MM.1S (cell line): ENCODE measurements around the gene IL20RB.

Experiments
- DNase-seq: peaks from one replicate; pipeline ENCODE4 v3.0.0-alpha.2; 2015
- H2AFZ ChIP-seq: fragments of 300-600 bp; sonication (generic); 2 replicates; pipeline ENCODE4 v1.6.0; 2016; ENCODE audit warnings: antibody characterized with exemption, low read length
- H3F3A ChIP-seq: fragments of 300-600 bp; sonication (generic); 2 replicates; pipeline ENCODE4 v1.6.1; 2016; ENCODE audit warnings: mild to moderate bottlenecking, antibody characterized with exemption, low read length, moderate library complexity, mixed read lengths; ENCODE audit not compliant: insufficient read depth
- H3K27ac ChIP-seq: fragments of 300-600 bp; sonication (generic); 2 replicates; pipeline ENCODE4 v1.5.1; 2016; ENCODE audit warnings: mild to moderate bottlenecking, low read length
- H3K27me3 ChIP-seq: fragments of 300-600 bp; sonication (generic); replicated peaks from 2 replicates; pipeline ENCODE4 v1.6.0; 2016; ENCODE audit warnings: low read length; ENCODE audit not compliant: insufficient read depth
- H3K36me3 ChIP-seq: fragments of 300-600 bp; sonication (generic); replicated peaks from 2 replicates; pipeline ENCODE4 v1.6.1; 2016; ENCODE audit warnings: mild to moderate bottlenecking, low read length, mixed read lengths; ENCODE audit not compliant: insufficient read depth
- H3K4me1 ChIP-seq: fragments of 300-600 bp; sonication (generic); 2 replicates; pipeline ENCODE4 v1.6.1; 2016; ENCODE audit warnings: low read length, mixed read lengths
- H3K4me2 ChIP-seq: fragments of 300-600 bp; sonication (generic); 2 replicates; pipeline ENCODE4 v1.6.0; 2016; ENCODE audit warnings: low read depth, low read length
- H3K4me3 ChIP-seq: fragments of 300-600 bp; sonication (generic); 2 replicates; pipeline ENCODE4 v1.5.1; 2016; ENCODE audit warnings: low read length, mixed read lengths
- H3K79me2 ChIP-seq: fragments of 300-600 bp; sonication (generic); 2 replicates; pipeline ENCODE4 v1.6.1; 2016; ENCODE audit warnings: mixed run types, low read length, mixed read lengths
- H3K9ac ChIP-seq: fragments of 300-600 bp; sonication (generic); 2 replicates; pipeline ENCODE4 v1.6.1; 2016; ENCODE audit warnings: low read length, mixed read lengths
- H3K9me2 ChIP-seq: fragments of 300-600 bp; sonication (generic); replicated peaks from 2 replicates; pipeline ENCODE4 v1.6.1; 2016; ENCODE audit warnings: mild to moderate bottlenecking, low read length, mixed read lengths; ENCODE audit not compliant: insufficient read depth
- H3K9me3 ChIP-seq: fragments of 300-600 bp; sonication (generic); replicated peaks from 2 replicates; pipeline ENCODE4 v1.6.1; 2016; ENCODE audit warnings: mild to moderate bottlenecking, low read length, mixed read lengths; ENCODE audit not compliant: insufficient read depth
- H4K20me1 ChIP-seq: fragments of 300-600 bp; sonication (generic); 2 replicates; pipeline ENCODE4 v1.6.1; 2016; ENCODE audit warnings: mild to moderate bottlenecking, low read length, moderate library complexity, mixed read lengths; ENCODE audit not compliant: insufficient read depth
- EZH2 ChIP-seq: fragments of 300-600 bp; sonication (generic); optimal IDR thresholded peaks from 2 replicates; pipeline ENCODE3; 2017; ENCODE audit warnings: low read depth, mild to moderate bottlenecking, antibody characterized with exemption, low read length, mixed read lengths
- EZH2phosphoT487 ChIP-seq: fragments of 300-600 bp; sonication (generic); IDR thresholded peaks from 2 replicates; pipeline ENCODE4 v1.6.1; 2018; ENCODE audit warnings: antibody characterized with exemption, low read length
- TF ChIP-seq, protein P1 (sequence below): fragments of 300-600 bp; sonication (generic); IDR thresholded peaks from 2 replicates; pipeline ENCODE4 v1.5.1; 2016; ENCODE audit warnings: antibody characterized with exemption, low read length, mixed read lengths

IL20RB gene

DNA sequence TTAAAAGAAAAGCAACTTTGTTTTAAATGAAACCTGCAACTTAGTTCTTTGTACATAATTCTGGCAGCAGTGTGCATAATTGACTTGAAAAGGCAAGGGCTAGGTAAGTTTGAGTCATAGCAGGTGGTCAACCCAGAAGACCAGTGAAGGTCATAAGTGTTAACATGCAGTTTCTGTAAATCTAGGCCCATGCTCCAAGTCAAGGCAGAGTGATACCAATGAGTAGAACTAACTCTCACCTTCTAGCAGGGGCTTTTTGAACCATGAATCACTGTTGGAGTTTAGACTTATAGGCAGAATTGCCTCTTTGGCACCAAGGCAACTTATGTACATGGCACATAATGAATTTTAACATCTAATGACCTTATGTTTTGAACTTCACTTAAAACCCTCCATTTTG lies 29.5 kb upstream of the IL20RB start:
- peaks cover 3% of the 10 kb centered on the region; the same call in 1 of the 2 replicates for H3K4me1 ChIP-seq
- no peak overlapping the region for H3K9ac ChIP-seq
- H3K9me2 ChIP-seq, result no peaks in the 10 kb centered on the region
- DNase-seq, result no peak
- H4K20me1 ChIP-seq, result no peaks in the 10 kb centered on the region; the same call in 1 of the 2 replicates
- H3K4me3 ChIP-seq, result no peak overlapping the region
- H3K79me2 ChIP-seq, result peaks cover 20% of the 10 kb centered on the region; the same call in 1 of the 2 replicates
- no peak overlapping the region for H3K4me2 ChIP-seq
- H3F3A ChIP-seq, result no peaks in the 10 kb centered on the region
- H3K27me3 ChIP-seq, result no peaks in the 10 kb centered on the region
- no peak overlapping the region for H3K27ac ChIP-seq
- no peaks in the 10 kb centered on the region for H3K9me3 ChIP-seq
- H3K36me3 ChIP-seq, result 0 out of 2 replicates have a peak, but pooled peaks cover 7% of the 10 kb centered on the region
- no peak overlapping the region for H2AFZ ChIP-seq
- no peak for TF ChIP-seq EZH2
- TF ChIP-seq EZH2phosphoT487, result no peak
- TF ChIP-seq, protein P1, sequence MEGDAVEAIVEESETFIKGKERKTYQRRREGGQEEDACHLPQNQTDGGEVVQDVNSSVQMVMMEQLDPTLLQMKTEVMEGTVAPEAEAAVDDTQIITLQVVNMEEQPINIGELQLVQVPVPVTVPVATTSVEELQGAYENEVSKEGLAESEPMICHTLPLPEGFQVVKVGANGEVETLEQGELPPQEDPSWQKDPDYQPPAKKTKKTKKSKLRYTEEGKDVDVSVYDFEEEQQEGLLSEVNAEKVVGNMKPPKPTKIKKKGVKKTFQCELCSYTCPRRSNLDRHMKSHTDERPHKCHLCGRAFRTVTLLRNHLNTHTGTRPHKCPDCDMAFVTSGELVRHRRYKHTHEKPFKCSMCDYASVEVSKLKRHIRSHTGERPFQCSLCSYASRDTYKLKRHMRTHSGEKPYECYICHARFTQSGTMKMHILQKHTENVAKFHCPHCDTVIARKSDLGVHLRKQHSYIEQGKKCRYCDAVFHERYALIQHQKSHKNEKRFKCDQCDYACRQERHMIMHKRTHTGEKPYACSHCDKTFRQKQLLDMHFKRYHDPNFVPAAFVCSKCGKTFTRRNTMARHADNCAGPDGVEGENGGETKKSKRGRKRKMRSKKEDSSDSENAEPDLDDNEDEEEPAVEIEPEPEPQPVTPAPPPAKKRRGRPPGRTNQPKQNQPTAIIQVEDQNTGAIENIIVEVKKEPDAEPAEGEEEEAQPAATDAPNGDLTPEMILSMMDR, result no peak

GRCh38 chr3:136929977-136930670 lies 27.7 kb upstream of the IL20RB start:
- no peaks in the 10 kb centered on the region for H3F3A ChIP-seq
- no peaks in the 10 kb centered on the region for H3K27me3 ChIP-seq
- no peaks in the 10 kb centered on the region for H3K9me3 ChIP-seq
- H3K4me3 ChIP-seq, result no peak overlapping the region
- H4K20me1 ChIP-seq, result no peaks in the 10 kb centered on the region; the same call in 1 of the 2 replicates
- H3K4me1 ChIP-seq, result peaks cover 3% of the 10 kb centered on the region; the same call in 1 of the 2 replicates
- H3K36me3 ChIP-seq, result 0 out of 2 replicates have a peak, but pooled peaks cover 7% of the 10 kb centered on the region
- no peak overlapping the region for H3K9ac ChIP-seq
- H3K4me2 ChIP-seq, result no peak overlapping the region
- no peaks in the 10 kb centered on the region for H3K9me2 ChIP-seq
- DNase-seq, result no peak
- no peak overlapping the region for H2AFZ ChIP-seq
- peaks cover 12% of the 10 kb centered on the region; the same call in 1 of the 2 replicates for H3K79me2 ChIP-seq
- TF ChIP-seq, protein P1, result no peak
- no peak for TF ChIP-seq EZH2phosphoT487
- no peak for TF ChIP-seq EZH2
- no peak overlapping the region for H3K27ac ChIP-seq

DNA sequence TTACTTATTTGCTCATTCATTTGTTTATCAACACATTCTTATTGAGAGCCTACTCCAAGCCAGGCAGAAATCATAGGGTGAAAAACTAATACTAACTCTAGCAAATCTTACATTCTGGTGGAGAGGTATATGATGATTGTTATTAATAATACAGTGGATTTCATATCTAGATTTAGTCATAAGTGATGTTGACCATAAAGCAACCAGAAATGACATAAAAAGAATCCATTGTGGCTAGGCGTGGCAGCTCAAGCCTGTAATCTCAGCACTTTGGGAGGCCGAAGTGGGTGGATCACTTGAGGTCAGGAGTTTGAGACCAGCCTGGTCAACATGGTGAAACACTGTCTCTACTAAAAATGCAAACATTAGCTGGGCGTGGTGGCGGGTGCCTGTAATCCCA lies 26.2 kb upstream of the IL20RB start:
- Histone ChIP-seq H3K9ac (no peak overlapping the region), H3K4me1 (peaks cover 3% of the 10 kb centered on the region; the same call in 1 of the 2 replicates), H2AFZ (no peak overlapping the region), H3K4me2 (no peak overlapping the region), H3F3A (no peaks in the 10 kb centered on the region), H3K4me3 (no peak overlapping the region), H3K27ac (no peak overlapping the region), H3K27me3 (no peaks in the 10 kb centered on the region), H3K9me3 (no peaks in the 10 kb centered on the region), H4K20me1 (no peaks in the 10 kb centered on the region; the same call in 1 of the 2 replicates), H3K79me2 (peaks cover 8% of the 10 kb centered on the region), H3K9me2 (no peaks in the 10 kb centered on the region), H3K36me3 (peaks cover 7% of the 10 kb centered on the region; the same call in 1 of the 2 replicates)
- DNase-seq, result no peak
- no peak for TF ChIP-seq EZH2
- TF ChIP-seq, protein P1, result no peak
- TF ChIP-seq EZH2phosphoT487, result no peak
